Femur (tissue), 1 donor: Measurements from ENCODE around the gene UST.
"Not testable (repeated sequence)": the region's sequence is repeated elsewhere in the genome, so short reads cannot be mapped to it uniquely, and the experiment has no call there.

Experiments used
- DNase-seq: peaks from one replicate; pipeline ENCODE4 v3.0.0-alpha.2; 2017

The UST gene

DNA sequence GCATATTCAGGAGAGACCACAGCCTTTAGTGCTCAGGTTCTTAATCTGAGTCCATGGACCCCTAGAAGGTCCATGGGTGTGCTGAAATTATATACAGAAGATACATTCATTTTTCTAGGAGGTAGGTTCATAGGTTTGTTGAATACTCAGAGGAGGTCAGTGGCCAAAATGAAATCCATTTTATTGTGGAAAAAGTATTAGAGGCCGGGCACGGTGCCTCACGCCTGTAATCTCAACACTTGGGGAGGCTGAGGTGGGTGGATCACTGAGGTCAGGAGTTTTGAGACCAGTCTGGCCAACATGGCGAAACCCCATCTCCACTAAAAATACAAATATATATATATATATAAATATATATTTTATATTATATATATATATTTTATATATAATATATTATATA, 9.0 kb upstream of the UST start:
- DNase-seq, result no peak

DNA sequence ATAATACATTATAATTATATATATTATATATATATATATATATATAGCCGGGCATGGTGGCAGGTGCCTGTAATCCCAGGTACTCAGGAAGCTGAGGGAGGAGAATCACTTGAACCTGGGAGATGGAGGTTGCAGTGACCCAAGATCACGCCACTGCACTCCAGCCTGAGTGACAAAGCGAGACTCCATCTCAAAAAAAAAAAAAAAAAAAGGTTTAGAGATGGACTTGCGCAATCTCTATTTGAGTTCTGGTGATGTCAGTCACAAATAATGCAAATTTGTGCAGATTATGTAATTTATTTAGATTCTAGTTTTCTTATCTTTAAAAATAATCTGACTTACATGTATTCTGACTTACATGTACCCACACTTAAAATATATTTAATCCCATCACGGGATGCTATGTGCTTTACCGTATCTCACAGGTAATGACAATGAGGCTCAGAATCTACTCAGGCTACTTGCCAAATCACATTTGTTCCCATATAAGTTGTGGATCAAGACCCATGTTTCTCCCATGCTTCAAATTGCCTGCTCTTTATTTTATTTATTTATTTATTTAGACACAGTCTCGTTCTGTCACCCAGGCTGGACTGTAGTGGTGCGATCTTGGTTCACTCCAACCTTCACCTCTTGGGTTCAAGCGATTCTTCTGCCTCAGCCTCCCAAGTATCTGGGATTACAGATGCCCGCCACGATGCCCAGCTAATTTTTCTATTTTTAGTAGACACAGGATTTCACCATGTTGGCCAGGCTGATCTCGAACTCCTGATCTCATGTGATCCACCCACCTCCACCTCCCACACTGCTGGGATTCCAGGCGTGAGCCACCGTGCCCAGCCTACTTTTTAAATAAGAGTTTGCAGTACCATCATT, 7.6 kb upstream of the UST start:
- no peak for DNase-seq

DNA sequence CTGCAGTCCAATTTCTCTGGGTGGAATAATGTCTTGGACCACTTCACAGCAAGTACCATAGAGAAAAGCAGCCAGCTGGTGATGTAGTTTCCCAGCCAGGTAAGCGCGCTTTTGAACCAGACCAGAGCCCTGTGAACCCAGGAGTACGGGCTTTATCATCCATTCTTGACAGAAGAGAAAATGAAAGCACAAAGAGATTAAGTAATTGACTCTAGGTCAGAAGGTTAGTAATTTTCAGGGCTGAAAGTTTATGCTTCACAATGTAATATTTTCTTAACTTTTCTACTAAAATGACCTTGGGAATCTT, 7.1 kb upstream of the UST start:
- DNase-seq, result no peak

DNA sequence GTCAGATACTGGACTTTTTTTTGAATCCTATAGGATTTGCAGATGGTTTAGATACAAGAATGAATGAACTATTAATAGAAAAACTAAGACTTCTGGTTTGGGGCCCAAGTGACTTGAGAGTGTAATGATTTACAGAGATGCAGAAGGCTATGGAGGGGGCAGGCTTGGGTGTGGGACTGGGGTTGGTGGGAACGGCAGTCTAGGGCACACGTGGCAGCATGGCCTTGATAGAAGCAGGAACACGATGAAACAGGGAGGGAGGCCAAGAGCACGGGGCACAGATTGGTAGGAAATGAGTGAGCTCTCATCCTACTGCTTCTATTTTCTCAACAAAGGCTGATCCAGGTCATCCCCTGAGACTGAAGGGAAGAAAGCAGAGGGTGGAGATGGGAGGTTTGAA, 3.4 kb upstream of the UST start:
- no peak for DNase-seq

DNA sequence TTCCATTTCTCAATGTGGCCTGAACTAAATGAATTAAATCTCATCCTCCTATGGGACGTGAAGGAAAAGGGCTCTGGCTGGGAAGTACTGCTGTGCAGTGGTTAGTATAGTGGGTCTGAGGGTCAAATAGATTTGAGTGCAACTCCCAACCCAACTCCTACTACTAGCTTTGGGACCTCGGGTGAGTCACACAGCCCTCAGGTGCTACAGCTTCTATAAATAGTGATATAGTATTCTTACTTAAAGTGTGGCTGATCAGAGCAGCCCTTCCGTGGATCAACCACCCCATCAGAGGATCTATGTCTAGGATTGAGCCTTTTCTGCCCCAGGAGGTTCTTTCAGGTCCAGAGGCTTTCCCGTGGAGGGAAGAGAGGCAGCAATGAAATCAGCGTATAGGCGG, 904 bp upstream of the UST start:
- DNase-seq, result no peak

DNA sequence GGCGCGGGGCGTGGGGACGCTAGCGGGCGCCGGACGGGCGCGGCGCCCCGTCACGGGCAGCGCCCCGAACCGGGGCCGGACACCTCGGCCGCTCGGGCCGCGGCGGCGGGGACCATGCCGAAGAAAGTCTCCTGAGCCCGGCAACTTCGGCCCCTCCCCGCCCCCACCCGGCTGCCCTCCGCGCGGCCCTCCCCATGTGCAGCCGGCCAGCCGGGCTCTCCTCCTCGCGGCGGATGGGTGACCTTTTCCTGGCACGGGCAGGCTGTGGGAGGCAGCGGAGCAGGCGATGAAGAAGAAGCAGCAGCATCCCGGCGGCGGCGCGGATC, 278 bp downstream of the UST start:
- DNase-seq, result no peak

DNA sequence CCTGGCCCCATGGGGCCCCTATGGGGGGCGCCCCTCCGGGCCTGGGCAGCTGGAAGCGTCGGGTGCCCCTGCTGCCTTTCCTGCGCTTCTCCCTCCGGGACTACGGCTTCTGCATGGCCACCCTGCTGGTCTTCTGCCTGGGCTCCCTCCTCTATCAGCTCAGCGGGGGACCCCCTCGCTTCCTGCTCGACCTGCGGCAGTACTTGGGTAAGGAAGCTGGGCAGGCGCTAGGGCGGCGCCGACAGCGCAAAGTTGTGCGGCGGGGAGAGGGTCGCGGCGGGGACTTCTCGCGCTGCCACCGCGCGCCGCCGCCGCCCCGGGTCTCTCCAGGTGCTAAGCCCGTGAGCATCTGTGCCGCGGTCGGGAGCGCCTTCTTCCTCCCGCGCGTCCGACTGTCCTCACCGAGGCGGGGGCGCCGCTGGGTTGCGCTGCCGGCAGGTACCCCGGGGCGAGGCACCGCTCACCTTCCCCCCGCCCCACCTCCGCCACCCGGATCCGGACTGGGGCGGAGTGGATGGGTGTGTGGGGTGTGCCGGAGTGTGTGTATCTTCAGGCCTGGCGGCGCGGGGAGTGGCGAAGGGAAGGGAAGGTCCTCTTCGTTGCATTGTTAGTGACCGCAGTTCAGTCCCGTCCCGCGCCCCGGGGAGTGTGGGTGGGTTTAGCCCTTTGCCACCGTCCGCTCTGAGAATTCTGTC, 788 bp downstream of the UST start:
- DNase-seq, result peak; percentile 72

DNA sequence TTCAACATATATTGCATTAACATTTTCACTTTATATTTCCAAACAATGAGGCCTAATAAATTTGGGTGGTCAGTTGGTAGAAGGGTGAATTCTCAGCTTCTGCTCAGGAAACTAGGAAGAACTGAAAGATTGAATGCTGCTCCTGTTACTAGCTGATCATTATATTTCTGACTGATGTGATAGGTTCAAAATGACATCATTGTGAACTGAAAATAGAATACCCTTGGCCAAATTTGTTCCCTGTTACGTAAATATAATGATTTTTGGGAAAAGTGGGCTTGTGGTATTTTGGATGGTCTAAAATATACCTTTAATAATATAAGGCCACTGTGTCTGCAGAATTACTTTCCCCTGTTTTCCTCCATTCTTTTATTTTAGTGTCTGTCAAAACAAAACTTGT, 2.8 kb downstream of the UST start:
- DNase-seq, result no peak

DNA sequence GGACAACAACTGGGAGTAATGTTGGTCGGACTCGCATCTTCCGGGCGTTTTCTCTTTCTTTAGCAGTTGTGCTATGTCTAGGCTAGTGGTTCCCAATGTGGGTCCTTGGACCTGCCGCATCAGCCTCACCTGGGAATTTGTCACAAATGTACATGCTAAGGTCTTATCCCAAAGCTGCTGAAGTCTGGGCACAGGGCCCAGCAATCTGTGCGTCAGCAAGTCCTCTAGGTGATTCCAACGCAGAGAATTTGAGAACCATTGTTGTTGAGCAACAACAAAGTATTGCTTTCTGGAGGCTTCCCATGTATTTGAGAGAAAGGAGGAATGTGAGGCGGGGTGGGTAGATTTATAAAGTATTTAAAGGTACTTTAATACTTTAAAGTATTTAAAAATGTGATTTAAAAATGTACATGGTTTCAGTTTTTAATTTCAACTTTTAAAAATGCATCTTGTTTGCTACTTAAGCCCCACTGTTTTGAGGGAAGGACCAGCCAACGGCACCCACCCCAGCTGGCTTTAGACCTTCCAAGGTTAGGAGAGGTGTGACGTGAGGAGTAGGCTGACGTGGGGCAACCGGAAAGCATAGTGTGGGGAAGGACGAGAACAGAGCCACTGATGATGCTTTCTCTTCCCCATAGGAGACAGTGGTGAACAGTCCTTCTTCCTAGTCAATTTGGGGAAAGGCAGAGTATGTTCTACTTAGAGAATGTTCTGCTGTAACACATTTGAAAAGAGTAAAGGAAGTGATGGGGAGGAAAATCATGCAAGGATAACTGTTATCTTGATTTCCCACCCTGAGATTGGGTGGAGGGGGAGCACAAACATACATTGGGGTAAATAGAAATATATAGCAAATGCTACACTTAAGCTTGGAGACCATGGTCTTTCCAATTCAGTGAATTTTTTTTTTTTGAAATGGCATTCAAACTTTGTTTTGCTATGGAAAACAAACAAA, 4.3 kb downstream of the UST start:
- no peak for DNase-seq

DNA sequence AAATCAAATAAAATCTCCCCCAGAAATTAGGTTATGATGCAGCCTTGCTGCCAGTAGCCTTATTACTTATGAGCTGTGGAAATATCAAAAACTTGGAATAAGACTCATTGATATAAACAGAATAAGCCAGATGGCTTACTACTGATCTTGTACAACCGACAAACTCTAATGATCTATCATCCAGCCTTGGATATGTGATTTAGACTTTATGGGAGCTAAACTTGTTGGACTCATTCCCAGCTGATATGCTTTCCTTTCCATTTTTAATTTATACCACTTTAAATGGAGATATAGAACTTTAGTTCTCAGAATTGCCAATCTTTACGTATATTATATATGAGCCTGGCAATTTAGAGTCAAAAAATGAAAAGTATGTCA, 5.0 kb downstream of the UST start:
- no peak for DNase-seq

DNA sequence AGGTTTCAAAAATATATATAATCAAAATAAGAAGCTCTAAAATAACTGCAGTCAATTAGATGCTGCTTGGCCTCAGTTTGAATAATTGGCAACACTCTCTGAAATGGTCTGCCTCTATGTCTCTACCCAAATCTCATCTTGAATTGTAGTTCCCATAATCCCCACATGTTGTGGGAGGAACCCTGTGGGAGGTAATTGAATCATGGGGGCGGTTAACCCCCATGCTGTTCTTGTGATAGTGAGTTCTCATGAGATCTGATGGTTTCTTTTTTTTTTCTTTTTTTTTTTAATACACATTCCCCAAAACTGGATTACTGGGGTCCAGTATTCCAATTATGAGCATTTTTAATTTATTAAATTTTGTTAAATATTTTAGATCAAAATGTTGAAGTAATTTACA, 8.5 kb downstream of the UST start:
- not testable (repeated sequence) for DNase-seq

DNA sequence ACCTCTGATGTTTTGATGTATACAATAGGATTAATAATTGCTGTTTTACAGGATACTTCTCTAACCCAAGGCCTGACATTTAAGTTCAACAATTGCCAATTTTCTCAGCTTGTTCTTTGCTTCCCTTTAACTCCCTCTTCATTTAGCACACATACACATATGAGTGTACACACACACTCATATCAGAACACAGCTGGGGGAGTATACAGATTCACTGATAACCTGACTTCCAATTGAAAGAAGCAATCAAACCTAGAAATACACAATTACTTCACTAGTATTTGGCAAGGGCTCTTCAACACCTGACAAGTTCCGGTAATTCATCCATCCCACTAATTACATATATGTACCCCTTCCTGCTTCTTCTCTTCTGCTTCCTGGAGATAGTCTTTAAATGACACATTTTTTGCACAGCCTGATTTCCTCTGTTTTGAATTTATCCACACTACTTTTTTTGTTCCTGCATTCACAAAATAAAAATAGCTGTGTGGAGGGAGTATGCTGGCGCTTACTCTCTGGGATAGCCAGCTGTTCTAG, 11.2 kb downstream of the UST start:
- no peak for DNase-seq

DNA sequence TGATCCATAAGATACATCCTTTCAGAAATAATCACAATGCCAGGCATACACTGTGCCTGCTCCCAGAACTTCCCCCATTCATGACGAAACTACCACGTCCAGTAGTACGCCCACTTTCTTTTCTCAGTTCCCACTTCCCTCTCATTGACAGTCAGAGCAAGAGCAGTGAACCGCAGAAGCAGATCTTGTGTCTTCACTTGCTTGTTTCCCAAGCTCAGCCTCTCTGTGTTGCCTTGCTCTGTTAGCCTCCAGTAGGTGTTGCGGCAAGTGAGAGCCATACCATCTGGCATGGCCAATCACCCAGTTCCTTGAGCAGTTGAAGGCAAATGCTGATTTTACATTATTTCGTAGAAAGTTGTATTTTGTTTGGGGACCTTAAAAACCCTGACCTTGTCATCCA, 11.7 kb downstream of the UST start:
- peak; percentile 62 for DNase-seq

DNA sequence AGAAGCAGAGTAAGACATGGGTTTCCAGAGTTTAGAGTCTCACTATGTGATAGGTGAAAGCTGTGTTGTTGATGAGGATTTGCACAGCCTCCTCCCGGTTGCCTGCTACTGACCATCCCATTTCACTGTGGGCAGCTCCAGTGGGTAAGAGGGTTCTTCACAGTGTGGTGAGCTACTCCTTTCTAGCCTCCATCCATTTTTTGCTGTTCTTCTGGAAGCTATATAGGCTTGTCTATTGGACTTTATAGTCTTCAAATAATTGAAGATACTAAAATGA, 13.4 kb downstream of the UST start:
- no peak for DNase-seq

DNA sequence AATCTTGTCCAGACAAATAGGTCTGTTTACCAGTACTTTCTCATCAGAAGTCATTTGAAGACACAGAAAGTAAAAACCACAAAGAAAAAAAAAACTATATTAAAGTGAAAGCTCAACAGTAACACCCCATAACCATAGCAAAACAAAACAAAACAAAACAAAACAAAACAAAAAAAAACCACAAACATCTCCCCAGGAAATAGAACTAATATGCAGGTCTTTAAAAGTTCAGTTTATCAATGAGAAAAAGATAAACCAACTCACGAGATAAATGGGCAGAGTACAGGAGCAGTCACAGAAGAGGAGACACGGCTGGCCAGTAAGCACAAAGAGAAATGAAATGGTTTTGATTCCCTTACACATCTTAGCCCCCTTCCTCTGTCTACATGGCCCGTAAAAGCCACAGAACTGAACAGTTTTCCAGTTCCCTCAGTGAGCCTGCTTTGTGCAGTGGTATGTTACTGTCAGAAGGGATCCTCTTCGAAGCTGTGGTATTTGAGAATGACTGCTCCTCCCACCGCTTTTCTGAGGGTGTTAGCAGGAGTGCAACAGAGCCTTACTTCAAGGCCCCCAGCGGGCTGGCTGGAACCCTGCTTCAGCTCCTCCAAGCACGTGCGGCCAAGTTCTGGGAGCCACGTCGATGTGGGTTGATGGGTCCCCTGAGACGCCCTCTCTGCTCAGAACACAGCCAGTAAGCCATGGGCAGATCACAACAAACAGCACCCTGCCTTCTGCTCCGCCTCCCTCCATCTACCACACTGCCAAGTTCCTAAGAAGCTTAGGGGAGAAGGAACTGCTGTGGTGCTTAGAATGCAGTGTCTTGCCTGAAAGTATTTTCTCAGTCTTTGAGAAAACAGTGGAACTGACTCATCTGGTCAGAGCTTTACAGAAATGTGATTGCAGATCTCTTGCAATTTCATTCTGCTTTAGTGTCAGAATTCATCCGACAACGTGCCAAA, 14.0 kb downstream of the UST start:
- peak; percentile 88 for DNase-seq

DNA sequence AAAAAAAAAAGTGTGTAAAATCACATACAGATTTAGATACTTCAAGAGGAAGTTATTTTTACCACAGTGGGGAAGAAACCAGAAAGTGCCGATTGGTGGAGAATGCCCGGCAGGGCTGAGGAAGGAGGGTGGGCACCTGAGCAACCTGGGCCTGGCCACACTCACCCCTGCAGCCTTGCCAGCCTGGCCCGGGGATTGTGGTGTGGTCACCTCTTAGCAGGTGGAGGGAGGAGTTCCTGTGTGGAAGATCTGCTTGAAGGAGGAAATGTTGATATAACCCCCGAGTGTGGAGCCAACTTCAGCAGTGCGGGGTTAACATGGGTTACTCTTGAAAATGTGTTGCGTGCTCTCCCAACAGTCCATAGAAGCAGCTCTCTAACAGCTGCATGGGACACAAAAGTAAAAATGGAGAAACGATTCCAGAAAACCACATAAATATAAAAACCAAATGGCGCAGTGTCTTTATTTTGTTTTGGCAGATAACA, 14.7 kb downstream of the UST start:
- peak; percentile 47 for DNase-seq

DNA sequence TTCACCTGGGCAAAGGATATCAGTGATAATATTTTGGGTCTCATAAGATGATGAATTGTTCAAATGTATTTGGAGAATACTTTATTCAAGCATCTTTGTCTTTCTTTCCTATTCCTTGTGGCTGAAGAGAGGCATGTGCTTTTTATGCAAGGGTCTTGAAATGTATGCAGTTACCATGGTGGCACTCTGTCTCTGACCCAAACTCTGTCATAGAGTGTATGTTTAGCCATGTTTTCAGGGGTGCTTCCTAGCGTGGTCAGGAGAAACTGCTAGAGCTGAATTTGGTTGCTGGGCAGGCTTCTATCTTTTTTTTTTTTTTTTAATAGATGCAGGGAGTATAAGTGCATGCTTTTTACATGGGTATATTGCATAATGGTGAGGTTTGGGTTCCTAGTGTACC, 15.4 kb downstream of the UST start:
- no peak for DNase-seq

DNA sequence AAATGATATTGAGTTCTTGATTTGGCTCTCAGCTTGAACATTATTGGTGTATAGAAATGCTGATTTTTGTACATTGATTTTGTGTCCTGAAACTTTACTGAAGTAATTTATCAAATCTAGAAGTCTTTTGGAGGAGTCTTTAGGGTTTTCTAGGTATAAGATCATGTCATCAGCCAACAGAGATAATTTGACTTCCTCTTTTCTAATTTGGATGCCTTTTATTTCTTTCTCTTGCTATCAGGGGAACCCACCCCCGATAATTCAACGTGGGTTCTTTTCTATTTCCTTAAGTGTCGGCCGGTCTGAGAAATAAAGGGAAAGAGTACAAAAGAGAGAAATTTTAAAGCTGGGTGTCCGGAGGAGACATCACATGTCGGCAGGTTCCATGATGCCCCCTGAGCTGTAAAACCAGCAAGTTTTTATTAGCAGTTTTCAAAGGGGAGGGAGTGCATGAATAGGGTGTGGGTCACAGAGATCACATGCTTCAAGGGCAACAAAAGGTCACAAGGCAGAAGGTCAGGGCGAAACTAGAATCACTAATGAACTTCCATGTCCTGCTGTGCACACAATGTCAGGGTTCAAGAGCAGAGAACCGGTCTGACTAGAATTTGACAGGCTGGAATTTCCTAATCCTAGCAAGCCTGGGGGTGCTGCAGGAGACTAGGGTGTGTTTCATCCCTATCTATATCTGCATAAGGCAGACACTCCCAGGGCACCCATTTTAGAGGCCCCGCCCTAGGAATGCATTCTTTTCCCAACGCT, 17.6 kb downstream of the UST start:
- DNase-seq, result not testable (repeated sequence)

DNA sequence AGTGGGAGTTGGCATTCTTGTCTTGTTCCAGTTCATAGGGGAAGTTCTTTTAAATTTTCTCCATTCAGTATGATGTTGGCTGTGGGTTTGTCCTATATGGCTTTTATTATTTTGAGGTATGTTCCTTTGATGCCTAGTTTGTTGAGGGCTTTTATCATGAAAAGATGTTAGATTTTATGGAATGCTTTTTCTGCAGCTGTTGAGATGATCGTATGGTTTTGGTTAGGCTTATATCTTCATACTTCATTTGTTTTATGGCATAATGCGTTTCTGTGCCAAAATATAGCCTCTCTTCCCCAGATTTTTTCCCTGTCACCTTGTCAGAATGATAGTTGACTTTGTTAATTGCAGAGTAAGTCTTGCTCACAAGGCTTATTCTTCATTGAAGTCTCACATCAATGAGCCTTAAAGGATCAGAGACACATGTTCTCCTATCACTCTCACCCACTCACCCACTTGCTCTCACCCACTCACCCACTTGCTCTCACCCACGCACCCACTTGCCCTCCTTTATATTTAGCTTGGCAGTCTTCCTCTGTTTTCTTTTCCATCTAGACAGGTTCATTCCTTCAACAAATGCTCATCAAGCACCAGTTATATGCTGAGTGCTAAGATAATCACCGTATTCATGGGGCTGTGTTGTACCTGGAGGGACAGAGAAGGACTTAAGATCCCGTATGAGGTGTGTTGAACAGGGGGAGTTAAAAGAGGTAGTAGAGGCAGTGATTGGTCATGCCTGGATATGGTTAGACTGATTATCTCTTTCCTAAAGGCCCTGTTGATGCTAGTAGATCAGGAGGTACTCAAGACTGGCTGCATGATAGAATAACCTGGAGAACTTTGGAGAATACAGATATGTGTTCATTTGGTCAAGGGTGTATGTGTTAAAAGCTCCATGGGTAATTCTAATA, 19.3 kb downstream of the UST start:
- DNase-seq, result no peak

DNA sequence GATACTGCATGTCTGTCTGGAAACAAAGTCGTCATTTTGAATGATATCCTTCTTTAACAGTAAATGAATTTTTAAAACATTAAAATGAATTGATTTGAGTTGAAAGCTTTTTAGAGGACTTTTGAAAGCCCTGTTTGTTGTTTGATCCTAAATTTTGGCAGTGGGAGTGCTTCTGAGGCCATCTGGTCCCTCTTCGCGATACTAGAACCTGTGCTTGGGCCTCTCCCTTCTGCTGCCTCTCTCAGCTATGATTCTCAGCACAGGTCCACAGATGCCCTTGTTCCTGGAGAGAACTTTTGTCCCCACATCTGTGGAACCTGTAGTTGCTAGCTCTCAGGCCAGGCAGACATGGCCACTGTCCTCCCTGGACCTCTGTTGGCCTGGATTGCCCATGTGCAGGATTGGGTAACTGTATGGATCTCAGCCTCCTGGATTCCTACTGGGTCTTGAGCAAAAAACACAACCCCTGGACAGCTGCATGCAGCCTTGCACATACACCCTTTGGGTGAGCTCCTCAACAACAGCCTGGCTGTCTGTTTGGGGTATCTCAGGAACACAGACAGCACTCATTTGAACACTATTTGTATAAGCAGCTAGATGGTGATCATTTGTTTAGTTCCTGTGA, 21.9 kb downstream of the UST start:
- DNase-seq, result no peak
